HEK293T (cell line): ENCODE data around the gene PAX8.
"Not testable (repeated sequence)": the region's sequence is repeated elsewhere in the genome, so short reads cannot be mapped to it uniquely, and the experiment has no call there.

Source experiments
- ARNT ChIP-seq: fragments of 450-650 bp; IDR thresholded peaks from 2 replicates; pipeline ENCODE4 v1.6.1; 2017; ENCODE audit warnings: mild to moderate bottlenecking
- BHLHE40 ChIP-seq: fragments of 450-650 bp; IDR thresholded peaks from 2 replicates; pipeline ENCODE4 v1.6.1; 2016; ENCODE audit warnings: mild to moderate bottlenecking, moderate library complexity, borderline replicate concordance
- FOXM1 ChIP-seq: fragments of 450-650 bp; IDR thresholded peaks from 2 replicates; pipeline ENCODE4 v1.6.1; 2017; ENCODE audit warnings: mild to moderate bottlenecking, borderline replicate concordance
- HDGF ChIP-seq: fragments of 450-650 bp; IDR thresholded peaks from 2 replicates; pipeline ENCODE4 v1.6.1; 2017; ENCODE audit warnings: antibody characterized with exemption, borderline replicate concordance
- NFRKB ChIP-seq: fragments of 450-650 bp; IDR thresholded peaks from 2 replicates; pipeline ENCODE4 v1.6.1; 2016; ENCODE audit warnings: mild to moderate bottlenecking, moderate library complexity
- SUZ12 ChIP-seq: fragments of 450-650 bp; IDR thresholded peaks from 2 replicates; pipeline ENCODE4 v1.6.1; 2016; ENCODE audit warnings: mild to moderate bottlenecking
- TARDBP ChIP-seq: fragments of 450-650 bp; IDR thresholded peaks from 2 replicates; pipeline ENCODE4 v1.6.1; 2016
- ZNF384 ChIP-seq: fragments of 450-650 bp; IDR thresholded peaks from 2 replicates; pipeline ENCODE4 v1.6.1; 2016

DNA sequence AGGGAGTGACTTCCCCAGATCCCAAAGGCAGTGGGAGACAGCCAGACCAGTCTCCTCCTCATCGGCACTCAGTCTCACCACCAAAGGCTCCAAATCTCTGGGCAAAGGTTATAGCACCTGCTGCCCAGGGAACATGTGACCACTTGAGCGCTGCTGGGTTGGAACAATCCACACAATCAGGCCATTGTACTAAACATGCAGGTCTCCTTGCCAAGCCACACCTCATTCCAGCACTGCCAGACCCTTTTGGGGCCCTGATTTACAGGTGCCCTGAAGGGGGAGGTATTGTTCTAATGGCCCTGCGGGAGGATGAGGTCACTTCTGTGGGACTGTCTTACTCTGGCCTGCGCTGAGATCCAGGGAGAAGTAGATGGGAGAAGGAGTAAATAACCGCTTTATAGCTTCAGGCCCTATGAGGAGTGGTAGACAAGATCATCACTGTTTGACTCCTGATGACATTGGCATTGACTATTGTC lies 10.0 kb upstream of the PAX8 start:
- TF ChIP-seq HDGF, ARNT, BHLHE40, SUZ12, NFRKB, FOXM1, ZNF384, TARDBP: not testable (repeated sequence)
